Choroid plexus epithelial cell (primary cell): ENCODE measurements around the gene IL33.

Experiments
- DNase-seq: peaks from one replicate; pipeline ENCODE4 v3.0.0-alpha.2; 2010; ENCODE audit warnings: low read depth
- H3K4me3 ChIP-seq: 2 replicates; pipeline ENCODE4 v1.5.1; 2011; ENCODE audit warnings: low read depth, mild to moderate bottlenecking, control low read depth, low read length, moderate library complexity
- TF ChIP-seq, protein P1 (sequence below): conservative IDR thresholded peaks from 2 replicates; pipeline ENCODE4 v1.5.1; 2011; ENCODE audit warnings: low read depth, mild to moderate bottlenecking, control low read depth, inconsistent platforms, low read length, moderate library complexity

Gene IL33

DNA sequence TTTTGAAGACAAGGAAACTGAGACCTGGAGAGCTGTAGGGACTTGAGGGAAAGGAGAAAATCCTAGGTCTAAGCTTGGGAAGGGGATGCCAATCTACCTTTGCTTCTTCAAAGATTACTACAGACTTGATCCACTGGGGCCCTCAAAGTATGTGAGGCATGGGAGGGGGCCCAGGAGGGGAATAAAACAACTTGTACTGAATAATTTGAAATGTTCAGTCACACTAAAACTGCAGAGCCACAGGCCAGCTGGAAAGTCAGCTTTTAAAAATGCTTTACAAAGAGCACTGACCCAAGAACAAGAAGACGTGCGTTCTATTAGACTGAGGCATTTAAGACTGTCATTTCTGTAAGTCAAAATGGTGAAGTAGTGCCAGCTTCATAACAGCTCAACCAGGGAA lies 13.6 kb downstream of the IL33 start:
- DNase-seq = no peak
- H3K4me3 ChIP-seq = no peak overlapping the region
- TF ChIP-seq, protein P1, sequence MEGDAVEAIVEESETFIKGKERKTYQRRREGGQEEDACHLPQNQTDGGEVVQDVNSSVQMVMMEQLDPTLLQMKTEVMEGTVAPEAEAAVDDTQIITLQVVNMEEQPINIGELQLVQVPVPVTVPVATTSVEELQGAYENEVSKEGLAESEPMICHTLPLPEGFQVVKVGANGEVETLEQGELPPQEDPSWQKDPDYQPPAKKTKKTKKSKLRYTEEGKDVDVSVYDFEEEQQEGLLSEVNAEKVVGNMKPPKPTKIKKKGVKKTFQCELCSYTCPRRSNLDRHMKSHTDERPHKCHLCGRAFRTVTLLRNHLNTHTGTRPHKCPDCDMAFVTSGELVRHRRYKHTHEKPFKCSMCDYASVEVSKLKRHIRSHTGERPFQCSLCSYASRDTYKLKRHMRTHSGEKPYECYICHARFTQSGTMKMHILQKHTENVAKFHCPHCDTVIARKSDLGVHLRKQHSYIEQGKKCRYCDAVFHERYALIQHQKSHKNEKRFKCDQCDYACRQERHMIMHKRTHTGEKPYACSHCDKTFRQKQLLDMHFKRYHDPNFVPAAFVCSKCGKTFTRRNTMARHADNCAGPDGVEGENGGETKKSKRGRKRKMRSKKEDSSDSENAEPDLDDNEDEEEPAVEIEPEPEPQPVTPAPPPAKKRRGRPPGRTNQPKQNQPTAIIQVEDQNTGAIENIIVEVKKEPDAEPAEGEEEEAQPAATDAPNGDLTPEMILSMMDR = no peak

DNA sequence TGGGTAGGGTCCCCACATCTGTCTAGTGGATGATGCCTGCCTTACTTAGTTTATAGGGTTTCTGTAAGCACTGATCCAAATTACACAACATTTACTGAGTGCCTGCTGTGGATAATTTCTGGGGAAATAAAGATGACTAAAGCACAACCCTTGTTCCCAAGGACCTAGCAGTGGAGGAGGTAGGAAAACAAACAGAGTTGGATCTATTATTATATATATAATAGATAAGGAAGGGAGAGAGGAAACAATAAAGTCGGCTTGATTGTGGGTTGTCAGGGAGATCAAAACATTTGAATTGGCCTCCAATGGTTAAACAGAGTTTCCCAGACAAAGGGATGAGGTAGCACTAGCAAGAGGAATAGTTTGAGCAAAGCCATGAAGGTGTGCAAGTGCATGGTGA lies 14.0 kb downstream of the IL33 start:
- DNase-seq = peak; percentile 38
- TF ChIP-seq, protein P1 = no peak
- no peak overlapping the region for H3K4me3 ChIP-seq

DNA sequence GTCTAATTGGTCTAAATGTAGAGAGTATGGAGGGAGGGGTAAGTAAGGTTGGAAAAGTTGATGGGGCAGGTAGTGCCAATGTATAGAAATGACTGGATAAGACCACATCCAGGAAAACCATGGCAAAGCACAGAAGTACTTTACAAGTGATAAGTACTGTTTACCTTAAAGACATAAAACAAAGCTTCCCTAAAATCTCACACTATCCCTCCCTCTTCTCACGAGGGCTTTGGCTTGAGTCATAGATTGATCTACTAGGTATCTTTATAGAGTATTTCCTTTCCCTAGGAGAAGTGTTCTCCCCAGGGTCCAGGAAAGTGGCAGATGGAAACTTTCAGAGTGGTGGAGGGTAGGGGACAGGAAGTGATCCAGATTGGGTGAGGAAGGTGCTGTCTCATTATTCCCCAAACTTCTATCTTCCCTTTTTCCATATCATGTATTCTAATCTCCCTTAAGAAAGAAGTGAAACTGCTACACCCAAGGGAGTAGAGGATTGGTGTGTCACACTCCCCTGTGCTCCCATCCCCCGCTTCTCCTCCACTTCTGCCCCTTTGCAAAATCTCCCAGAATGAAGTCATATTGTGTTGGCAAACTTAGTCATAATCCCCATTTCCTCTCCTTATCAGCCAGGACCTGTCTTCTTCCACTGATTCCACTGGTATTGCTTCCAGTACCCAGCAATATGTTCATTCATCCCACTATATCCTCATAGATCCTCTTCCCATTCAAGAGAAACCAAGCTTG lies 14.6 kb downstream of the IL33 start:
- no peak overlapping the region for H3K4me3 ChIP-seq
- TF ChIP-seq, protein P1 = no peak
- peak; percentile 10 for DNase-seq

DNA sequence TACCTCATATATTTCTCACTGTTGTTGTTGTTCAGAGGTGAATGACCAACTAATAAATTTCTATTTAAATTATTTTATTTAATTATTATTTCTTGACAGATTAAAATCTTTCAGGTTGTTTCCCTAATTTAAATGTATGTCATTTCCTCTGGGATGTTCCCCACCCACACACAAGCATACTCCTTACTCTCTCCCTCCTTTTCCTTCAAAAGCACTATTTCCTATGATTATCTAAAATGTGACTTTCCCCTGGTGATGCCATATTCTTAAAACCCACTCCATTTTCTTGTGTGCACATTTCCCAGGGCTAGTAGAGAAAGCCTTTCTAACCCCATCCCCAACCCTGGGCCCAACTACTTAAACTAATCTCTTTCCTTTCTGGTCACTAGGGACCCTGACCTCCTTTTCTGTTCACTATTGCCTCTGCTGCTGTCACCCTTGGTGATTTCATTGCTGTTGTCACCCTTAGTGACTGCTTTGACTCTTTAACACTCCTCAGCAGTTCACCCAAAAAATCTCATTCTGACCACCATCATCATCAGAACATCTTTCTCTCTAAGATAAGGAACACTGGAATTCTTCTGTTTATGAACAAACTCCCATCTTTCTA lies 16.8 kb downstream of the IL33 start:
- H3K4me3 ChIP-seq = no peak overlapping the region
- TF ChIP-seq, protein P1 = no peak
- no peak for DNase-seq

DNA sequence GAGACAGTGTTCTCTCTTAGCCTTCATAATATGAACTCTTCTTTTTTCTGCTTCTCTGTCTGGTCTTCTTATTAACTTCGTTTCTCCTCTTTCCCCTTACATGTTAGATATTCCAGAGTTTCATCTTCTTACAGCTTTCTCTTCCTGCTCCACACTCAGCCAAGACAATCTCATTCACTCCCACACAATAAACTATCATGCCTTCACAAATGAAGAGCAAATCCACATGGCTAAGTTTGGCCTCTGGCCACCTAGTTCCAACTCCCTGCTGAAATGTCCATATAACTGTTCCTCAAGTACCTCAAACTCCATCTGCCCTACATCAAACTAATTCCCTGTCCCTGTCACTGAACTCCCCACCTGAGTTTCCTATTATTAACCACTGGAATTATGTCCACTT lies 18.4 kb downstream of the IL33 start:
- no peak for DNase-seq
- TF ChIP-seq, protein P1 = no peak
- no peak overlapping the region for H3K4me3 ChIP-seq

DNA sequence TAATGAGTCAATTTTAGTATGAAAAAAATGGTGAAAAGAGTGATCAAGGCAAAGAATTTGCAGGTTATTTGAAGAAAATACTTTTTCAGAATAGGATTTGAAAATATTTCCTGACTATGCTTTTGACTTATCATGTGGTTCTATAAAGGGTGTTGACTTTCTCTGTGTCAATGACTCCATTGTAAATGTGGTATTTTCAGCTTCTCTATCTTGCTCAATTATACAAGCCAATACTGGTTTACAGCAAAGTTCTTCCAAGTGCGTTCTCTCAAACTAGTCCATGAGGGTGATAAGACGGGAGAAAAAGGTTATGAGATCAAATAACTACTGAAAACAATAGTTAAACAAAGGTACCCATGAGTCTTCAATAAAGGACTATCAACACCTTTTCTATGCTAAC lies 21.7 kb downstream of the IL33 start:
- no peak for DNase-seq
- no peak overlapping the region for H3K4me3 ChIP-seq
- TF ChIP-seq, protein P1 = no peak

DNA sequence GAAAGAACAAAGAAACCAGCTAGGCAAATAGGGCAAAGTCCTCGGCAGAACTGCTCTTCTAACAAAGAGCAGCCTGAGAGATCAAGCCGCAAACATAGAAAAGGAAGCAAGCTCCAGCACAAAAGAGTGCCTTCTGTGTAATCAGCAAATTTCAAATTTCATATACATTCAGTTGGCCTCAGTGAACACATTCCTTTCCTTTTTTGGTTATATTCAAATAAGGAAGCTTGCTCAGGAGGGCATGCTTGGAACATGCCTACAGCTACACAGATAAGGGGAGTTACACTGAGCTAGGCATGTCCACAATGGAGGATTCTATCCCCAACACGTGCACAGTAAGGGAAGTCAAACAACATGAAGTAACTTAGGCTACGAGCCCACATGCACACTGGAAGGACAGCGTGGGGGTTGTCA lies 23.4 kb downstream of the IL33 start:
- H3K4me3 ChIP-seq = no peak overlapping the region
- DNase-seq = peak; percentile 48
- TF ChIP-seq, protein P1 = no peak
